HepG2 (cell line): ENCODE results near the gene RORB. TPM values are rescaled to one million over a fixed set of nuclear protein-coding genes. Genes with fewer than 3 reads are reported as not detected.

Experiments used
- ATAC-seq: fragments of 200-7000 bp; cut with Tn5 transposase; 3 replicates; pipeline ENCODE4 v1.9.1; 2020; ENCODE audit warnings: mild to moderate bottlenecking, moderate library complexity
- BruUV-seq: library from RNA; stranded (reverse); fragments of 400-500 nt; replicated peaks from 2 replicates; lab custom pipeline; 2021; lab: Mats Ljungman, UMichigan
- CTCF ChIA-PET: fragments of 300-600 bp; formaldehyde crosslinking; extraction: SDS; loops from one replicate; lab custom pipeline; 2021; ENCODE audit warnings: low total read pairs, inconsistent platforms, low intra/inter-chr PET ratio; lab: Yijun Ruan, JAX
- POLR2A ChIA-PET: fragments of 350-600 bp; sonication (Branson Sonifier 250); formaldehyde crosslinking; loops from one replicate; lab custom pipeline; 2020; ENCODE audit warnings: antibody characterized with exemption, inconsistent platforms; lab: Yijun Ruan, JAX
- DNase-seq: peaks from one replicate; pipeline ENCODE4 v3.0.0-alpha.2; 2015; ENCODE audit warnings: low spot score
- FAIRE-seq: peaks from 3 replicates; lab custom pipeline; 2011; peaks lifted over from hg19 to GRCh38; lab: Jason Lieb, UNC
- H2AFZ ChIP-seq: one replicate; pipeline ENCODE4 v1.6.1; 2011; ENCODE audit warnings: low read length, inconsistent platforms
- H3K27ac ChIP-seq: fragments of 300-600 bp; 3 replicates; pipeline ENCODE4 v1.8.0; 2011; ENCODE audit warnings: mixed run types, mild to moderate bottlenecking, mixed read lengths, low read length, inconsistent platforms; ENCODE audit not compliant: insufficient read depth; ENCODE audit errors: extremely low read length
- H3K27me3 ChIP-seq, 2 experiments: fragments of 200-600 bp in 1 of 2; 2 replicates in 1 of 2; 3 replicates in 1 of 2; pipeline versions ENCODE4 v1.6.0 to v1.8.0; 2011; ENCODE audit warnings: low read length in 2 of 2, mild to moderate bottlenecking in 2 of 2, moderate library complexity in 2 of 2, inconsistent platforms in 1 of 2; ENCODE audit not compliant: insufficient read depth in 2 of 2, control insufficient read depth in 1 of 2
- H3K36me3 ChIP-seq, 2 experiments: fragments of 200-600 bp in 1 of 2; replicated peaks in 1 of 2; 2 replicates in 1 of 2; 3 replicates in 1 of 2; pipeline versions ENCODE4 v1.5.1 to v1.8.0; 2011; ENCODE audit warnings: low read length in 2 of 2, inconsistent platforms in 1 of 2; ENCODE audit not compliant: insufficient read depth in 2 of 2, control insufficient read depth in 1 of 2
- H3K4me1 ChIP-seq: 2 replicates; pipeline ENCODE4 v1.5.1; 2012; ENCODE audit warnings: low read length, inconsistent platforms; ENCODE audit not compliant: insufficient read depth
- H3K4me2 ChIP-seq: 2 replicates; pipeline ENCODE4 v1.6.0; 2011; ENCODE audit warnings: low read depth, low read length, inconsistent platforms
- H3K4me3 ChIP-seq, 3 experiments: fragments of 200-600 bp in 1 of 3; sonication (generic), shearing (Covaris generic) in 1 of 3; replicated peaks in 1 of 3; 2 replicates each; pipeline ENCODE4 v1.5.1; 2011 to 2016; ENCODE audit warnings: low read length in 3 of 3, inconsistent platforms in 2 of 3, low read depth in 2 of 3, mild to moderate bottlenecking in 2 of 3, control low read depth in 1 of 3, mixed read lengths in 1 of 3; ENCODE audit not compliant: insufficient read depth in 1 of 3
- H3K79me2 ChIP-seq: one replicate; pipeline ENCODE4 v1.6.1; 2011; ENCODE audit warnings: low read length, inconsistent platforms; ENCODE audit not compliant: insufficient read depth
- H3K9ac ChIP-seq: 2 replicates; pipeline ENCODE4 v1.6.0; 2011; ENCODE audit warnings: mild to moderate bottlenecking, low read depth, low read length, inconsistent platforms; ENCODE audit not compliant: insufficient read depth
- H3K9me3 ChIP-seq: 2 replicates; pipeline ENCODE4 v1.5.1; 2012; ENCODE audit warnings: mild to moderate bottlenecking, low read length
- H4K20me1 ChIP-seq: 2 replicates; pipeline ENCODE4 v1.6.0; 2011; ENCODE audit warnings: inconsistent platforms, mild to moderate bottlenecking, low read length, moderate library complexity; ENCODE audit not compliant: insufficient read depth
- AFF4 ChIP-seq: sonication (generic); formaldehyde crosslinking; IDR thresholded peaks from 2 replicates; pipeline ENCODE4 v1.4.0; 2020; ENCODE audit warnings: missing genetic modification reagents
- FOXK1 ChIP-seq: sonication (generic); formaldehyde crosslinking; IDR thresholded peaks from 2 replicates; pipeline ENCODE4 v1.4.0; 2020; ENCODE audit warnings: low read depth, missing genetic modification reagents, borderline replicate concordance
- LCORL ChIP-seq, 2 experiments: fragments of 450-650 bp in 1 of 2; sonication (generic) in 1 of 2; formaldehyde crosslinking in 1 of 2; IDR thresholded peaks; 2 replicates each; pipeline versions ENCODE4 v1.5.0 to v1.6.1; 2017 to 2020; ENCODE audit warnings: antibody characterized with exemption in 1 of 2, missing genetic modification reagents in 1 of 2
- MAFF ChIP-seq: IDR thresholded peaks from 2 replicates; pipeline ENCODE4 v1.6.1; 2011; ENCODE audit warnings: low read depth, low read length, improper control_type of control experiment
- MEIS2 ChIP-seq: sonication (generic); formaldehyde crosslinking; IDR thresholded peaks from 2 replicates; pipeline ENCODE4 v1.9.0; 2021; ENCODE audit warnings: mild to moderate bottlenecking, missing genetic modification reagents
- MTA3 ChIP-seq: sonication (generic); formaldehyde crosslinking; IDR thresholded peaks from 2 replicates; pipeline ENCODE4 v1.4.0; 2020; ENCODE audit warnings: missing genetic modification reagents
- MTF1 ChIP-seq: sonication (generic); formaldehyde crosslinking; IDR thresholded peaks from 2 replicates; pipeline ENCODE4 v1.5.0; 2020; ENCODE audit warnings: missing genetic modification reagents
- MXI1 ChIP-seq: IDR thresholded peaks from 3 replicates; pipeline ENCODE4 v1.6.1; 2012; ENCODE audit warnings: low read depth, low read length, inconsistent platforms, borderline replicate concordance
- TFAP4 ChIP-seq: sonication (generic); IDR thresholded peaks from 2 replicates; pipeline ENCODE4 v1.6.1; 2016; ENCODE audit warnings: low read depth, borderline replicate concordance
- ZNF136 ChIP-seq: sonication (generic); formaldehyde crosslinking; IDR thresholded peaks from 2 replicates; pipeline ENCODE4 v1.8.1; 2022; ENCODE audit warnings: low read depth, mild to moderate bottlenecking, moderate library complexity, missing genetic modification reagents
- ZNF17 ChIP-seq: sonication (generic); formaldehyde crosslinking; IDR thresholded peaks from 2 replicates; pipeline ENCODE4 v1.5.0; 2020; ENCODE audit warnings: mild to moderate bottlenecking, missing genetic modification reagents
- ZNF577 ChIP-seq: sonication (generic); formaldehyde crosslinking; IDR thresholded peaks from 2 replicates; pipeline ENCODE4 v1.4.0; 2020; ENCODE audit warnings: mild to moderate bottlenecking, low read depth, missing genetic modification reagents, borderline replicate concordance
- ZSCAN12 ChIP-seq: sonication (generic); formaldehyde crosslinking; IDR thresholded peaks from 2 replicates; pipeline ENCODE4 v1.9.0; 2021; ENCODE audit warnings: mild to moderate bottlenecking, missing genetic modification reagents
- whole genome bisulfite sequencing: methylation state at CpG from one replicate; pipeline ENCODE4 v1.1.6; 2017; ENCODE audit warnings: low lambda C conversion rate; 5-methylcytosine and 5-hydroxymethylcytosine counted together
- in situ Hi-C: cut with HindIII; loops from 2 replicates; pipeline ENCODE4 v1.10.0; 2017; ENCODE audit warnings: low pct_unique_long_range_greater_than_20kb; ENCODE audit not compliant: extremely low pct_ligation_motif_present
- intact Hi-C: fragments of 100-400 bp; cut with micrococcal nuclease; formaldehyde crosslinking; loops from one replicate; pipeline ENCODE4 v1.10.0; 2022; ENCODE audit not compliant: unreplicated experiment
- polyA plus RNA-seq, 8 experiments: library from polyadenylated mRNA; depleted of rRNA in 3 of 8; stranded (reverse) in 7 of 8; unstranded in 1 of 8; fragments of >200 nt; fragmentation: Illumina TruSeq in 4 of 8; extraction: Trizol in 4 of 8; gene quantifications; 2 replicates each; pipeline versions ENCODE4 v1.2.1 to v1.2.3, GENCODE V29; 2011 to 2016; ENCODE audit warnings: low read depth in 4 of 8, missing spikeins in 1 of 8, mixed read lengths in 1 of 8; ENCODE audit not compliant: insufficient read depth in 1 of 8
- total RNA-seq, 5 experiments: library from RNA; depleted of rRNA; stranded (reverse); fragments of >200 nt; fragmentation: Illumina TruSeq; extraction: Trizol; gene quantifications; 2 replicates each; pipeline ENCODE4 v1.2.3, GENCODE V29; 2016; ENCODE audit warnings: low read depth in 1 of 5
- TF ChIP-seq, protein P1 (sequence below): IDR thresholded peaks from 2 replicates; pipeline ENCODE4 v1.6.1; 2016; ENCODE audit warnings: control low read depth
- TF ChIP-seq, protein P2 (sequence below): sonication (generic); formaldehyde crosslinking; IDR thresholded peaks from 2 replicates; pipeline ENCODE4 v1.8.0; 2022; ENCODE audit warnings: missing genetic modification reagents, mild to moderate bottlenecking, moderate library complexity, borderline replicate concordance

Gene RORB
- total and polyA plus RNA-seq, 2 of the 13 experiments (the other 11 are each of a cell fraction or from before 2014, with no cell fraction given): not detected

DNA sequence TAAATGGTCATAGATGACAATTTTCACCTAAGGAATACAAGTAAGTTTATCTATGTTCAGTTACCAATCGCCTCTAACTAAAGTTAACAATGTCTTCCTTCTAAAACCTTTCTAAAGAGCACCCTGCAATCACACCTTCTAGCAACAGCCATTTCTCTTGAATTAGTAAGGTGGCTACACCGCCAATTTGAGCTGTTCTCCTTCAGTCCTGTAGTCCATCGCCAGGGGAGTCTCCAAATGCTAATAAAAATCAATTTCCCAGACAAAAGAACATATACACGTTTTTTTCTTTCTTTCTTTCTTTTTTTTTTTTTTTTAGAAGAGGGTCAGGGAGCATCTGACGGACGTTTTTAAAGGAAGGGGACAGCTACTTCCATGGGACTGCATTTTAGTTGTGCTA, 729 bp upstream of the RORB start:
- H3K27me3 ChIP-seq: peaks cover 4 to 36% of the 10 kb centered on the region in 2 experiments; a peak in 3 of 5 replicates
- no peak overlapping the region for H2AFZ ChIP-seq
- H3K79me2 ChIP-seq: no peaks in the 10 kb centered on the region
- H3K4me3 ChIP-seq: no peak overlapping the region; a peak in 1 of 6 replicates
- no TSS peak for BruUV-seq
- peaks cover 6% of the 10 kb centered on the region; the same call in 1 of the 2 replicates for H3K4me1 ChIP-seq
- H3K9ac ChIP-seq: no peak overlapping the region
- H3K27ac ChIP-seq: no peak overlapping the region
- DNase-seq (no peak), FAIRE-seq (no peak), ATAC-seq (peak; percentile 12; the same call in 1 of the 3 replicates)
- no peaks in the 10 kb centered on the region for H3K36me3 ChIP-seq
- peak overlapping the region; percentile 63 for H3K4me2 ChIP-seq
- in situ Hi-C loops (no loop called here), intact Hi-C loops (no loop called here)
- 15% methylated on average over 6 of the region's 6 CpGs for WGBS
- CTCF ChIA-PET: no interaction called here
- no peaks in the 10 kb centered on the region for H4K20me1 ChIP-seq
- POLR2A ChIA-PET: no interaction called here
- no peaks in the 10 kb centered on the region for H3K9me3 ChIP-seq
- TF ChIP-seq ZNF136 (CRISPR knock-in tag) (no peak), ZNF17 (no peak), FOXK1 (CRISPR knock-in tag) (no peak), ZSCAN12 (no peak), ZNF577 (CRISPR knock-in tag) (no peak), MTF1 (CRISPR knock-in tag) (no peak), AFF4 (CRISPR knock-in tag) (no peak), MXI1 (no peak), MAFF (no peak), MEIS2 (CRISPR knock-in tag) (no peak), LCORL (IDR thresholded peaks at IDR 0.05) (no peak), LCORL (CRISPR knock-in tag; IDR thresholded peaks at IDR 0.05) (no peak), TFAP4 (no peak), MTA3 (CRISPR knock-in tag) (no peak)
- TF ChIP-seq, protein P1, sequence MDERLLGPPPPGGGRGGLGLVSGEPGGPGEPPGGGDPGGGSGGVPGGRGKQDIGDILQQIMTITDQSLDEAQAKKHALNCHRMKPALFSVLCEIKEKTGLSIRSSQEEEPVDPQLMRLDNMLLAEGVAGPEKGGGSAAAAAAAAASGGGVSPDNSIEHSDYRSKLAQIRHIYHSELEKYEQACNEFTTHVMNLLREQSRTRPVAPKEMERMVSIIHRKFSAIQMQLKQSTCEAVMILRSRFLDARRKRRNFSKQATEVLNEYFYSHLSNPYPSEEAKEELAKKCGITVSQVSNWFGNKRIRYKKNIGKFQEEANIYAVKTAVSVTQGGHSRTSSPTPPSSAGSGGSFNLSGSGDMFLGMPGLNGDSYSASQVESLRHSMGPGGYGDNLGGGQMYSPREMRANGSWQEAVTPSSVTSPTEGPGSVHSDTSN (CRISPR knock-in tag): no peak
- TF ChIP-seq, protein P2, sequence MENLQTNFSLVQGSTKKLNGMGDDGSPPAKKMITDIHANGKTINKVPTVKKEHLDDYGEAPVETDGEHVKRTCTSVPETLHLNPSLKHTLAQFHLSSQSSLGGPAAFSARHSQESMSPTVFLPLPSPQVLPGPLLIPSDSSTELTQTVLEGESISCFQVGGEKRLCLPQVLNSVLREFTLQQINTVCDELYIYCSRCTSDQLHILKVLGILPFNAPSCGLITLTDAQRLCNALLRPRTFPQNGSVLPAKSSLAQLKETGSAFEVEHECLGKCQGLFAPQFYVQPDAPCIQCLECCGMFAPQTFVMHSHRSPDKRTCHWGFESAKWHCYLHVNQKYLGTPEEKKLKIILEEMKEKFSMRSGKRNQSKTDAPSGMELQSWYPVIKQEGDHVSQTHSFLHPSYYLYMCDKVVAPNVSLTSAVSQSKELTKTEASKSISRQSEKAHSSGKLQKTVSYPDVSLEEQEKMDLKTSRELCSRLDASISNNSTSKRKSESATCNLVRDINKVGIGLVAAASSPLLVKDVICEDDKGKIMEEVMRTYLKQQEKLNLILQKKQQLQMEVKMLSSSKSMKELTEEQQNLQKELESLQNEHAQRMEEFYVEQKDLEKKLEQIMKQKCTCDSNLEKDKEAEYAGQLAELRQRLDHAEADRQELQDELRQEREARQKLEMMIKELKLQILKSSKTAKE (CRISPR knock-in tag): no peak
